Testis (tissue), 3 donors: ENCODE data around the gene CDH11. TPM values are rescaled to one million over a fixed set of nuclear protein-coding genes. Genes with fewer than 3 reads are reported as not detected.

Experiments
- DNase-seq: peaks from one replicate; pipeline ENCODE4 v3.0.0-alpha.2; 2019
- H3K27ac ChIP-seq, 2 donors: fragments of 200-600 bp; sonication (generic); one replicate each; pipeline ENCODE4 v1.5.1; 2019
- H3K27me3 ChIP-seq: fragments of 200-600 bp; sonication (generic); one replicate; pipeline ENCODE4 v1.5.1; 2019
- H3K36me3 ChIP-seq: fragments of 200-600 bp; sonication (generic); one replicate; pipeline ENCODE4 v1.5.1; 2017; ENCODE audit warnings: low read depth; ENCODE audit errors: missing control alignments
- H3K4me1 ChIP-seq: fragments of 200-600 bp; sonication (generic); one replicate; pipeline ENCODE4 v1.5.1; 2019
- H3K4me3 ChIP-seq, 2 donors: fragments of 200-600 bp; sonication (generic); one replicate each; pipeline ENCODE4 v1.5.1; 2017 to 2019
- H3K9me3 ChIP-seq: fragments of 200-600 bp; sonication (generic); one replicate; pipeline ENCODE4 v1.5.1; 2017
- CTCF ChIP-seq, 3 experiments: fragments of 450-650 bp in 2 of 3; fragments of 200-600 bp in 1 of 3; sonication (generic) in 1 of 3; IDR thresholded peaks; one replicate each; pipeline ENCODE4 v1.5.1; 2016 to 2019; ENCODE audit warnings: antibody characterized with exemption in 3 of 3, mild to moderate bottlenecking in 2 of 3, moderate library complexity in 1 of 3
- POLR2A ChIP-seq: fragments of 450-650 bp; IDR thresholded peaks from one replicate; pipeline ENCODE4 v1.6.1; 2017; ENCODE audit warnings: antibody characterized with exemption, mild to moderate bottlenecking, moderate library complexity
- WGBS, 2 donors: methylation state at CpG; one replicate each; pipeline ENCODE4 v1.1.5; 2018; 5-methylcytosine and 5-hydroxymethylcytosine counted together
- intact Hi-C: fragments of 100-400 bp; cut with DNase I; formaldehyde crosslinking; loops from one replicate; pipeline ENCODE4 v1.15.1; 2023; ENCODE audit warnings: low total_unique reads
- polyA plus RNA-seq: library from polyadenylated mRNA; stranded (reverse); fragments of 350-450 nt; fragmentation: Illumina TruSeq; extraction: RNeasy Lipid Tissue Mini Kit (QIAGEN cat#74804); gene quantifications from one replicate; pipeline ENCODE4 v1.2.3, GENCODE V29; 2014; ENCODE audit warnings: low read depth, low replicate concordance; ENCODE audit not compliant: insufficient read depth
- total RNA-seq, 2 donors: library from RNA; depleted of rRNA; stranded (reverse); fragments of >200 nt; gene quantifications; one replicate each; pipeline ENCODE4 v1.2.3, GENCODE V29; 2016

The CDH11 gene
- total and polyA plus RNA-seq, 3 donors from 2014 or later = 24.0 to 32.8 (median 32.5) TPM

DNA sequence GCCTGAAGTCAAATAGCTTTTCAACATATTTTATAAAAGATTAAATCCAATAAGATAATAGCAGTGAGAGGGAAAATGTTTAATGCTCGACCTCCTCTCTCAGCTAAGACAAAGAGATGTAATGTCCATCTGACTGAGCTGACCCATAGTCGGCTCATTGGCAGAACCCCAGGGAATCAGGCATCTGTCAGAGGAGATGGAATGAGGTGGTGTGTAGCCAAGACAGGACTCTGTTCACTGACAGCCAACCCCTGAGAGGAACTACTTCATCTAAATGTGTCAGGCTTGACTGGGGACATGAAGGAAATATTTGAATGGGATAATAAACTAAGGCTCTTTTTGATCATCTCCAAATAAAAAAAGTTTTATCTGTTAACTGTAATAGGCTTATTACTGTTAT lies 188.0 kb downstream of the CDH11 start:
- H3K4me1 ChIP-seq = no peaks in the 10 kb centered on the region
- no peaks in the 10 kb centered on the region for H3K9me3 ChIP-seq
- no peak overlapping the region for H3K4me3 ChIP-seq
- WGBS, 2 donors = 55 to 61% methylated on average over 2 of the region's 2 CpGs
- H3K36me3 ChIP-seq = no peaks in the 10 kb centered on the region
- DNase-seq = no peak
- H3K27ac ChIP-seq = no peak overlapping the region
- TF ChIP-seq CTCF (IDR thresholded peaks at IDR 0.05) (no peak), POLR2A (no peak)
- intact Hi-C loops = no loop called here
- no peaks in the 10 kb centered on the region for H3K27me3 ChIP-seq

- TF ChIP-seq CTCF (IDR thresholded peaks at IDR 0.05) = no peak
- TF ChIP-seq POLR2A = no peak
- intact Hi-C loops = no loop called here
- no peaks in the 10 kb centered on the region for H3K27me3 ChIP-seq
- no peak overlapping the region for H3K27ac ChIP-seq
- H3K9me3 ChIP-seq = no peaks in the 10 kb centered on the region
- H3K36me3 ChIP-seq = no peaks in the 10 kb centered on the region
- no peaks in the 10 kb centered on the region for H3K4me1 ChIP-seq
- DNase-seq = no peak
- WGBS, 2 donors = 68 to 94% methylated on average over 4 of the region's 4 CpGs
- no peak overlapping the region for H3K4me3 ChIP-seq
Measured at GRCh38 chr16:64926476-64926875, 195.4 kb downstream of the CDH11 start.

GRCh38 chr16:64925166-64925565 lies 196.7 kb downstream of the CDH11 start:
- no peaks in the 10 kb centered on the region for H3K9me3 ChIP-seq
- intact Hi-C loops = no loop called here
- no peaks in the 10 kb centered on the region for H3K36me3 ChIP-seq
- H3K27me3 ChIP-seq = no peaks in the 10 kb centered on the region
- no peak for DNase-seq
- no peak for TF ChIP-seq POLR2A
- no peak for TF ChIP-seq CTCF (IDR thresholded peaks at IDR 0.05)
- no peak overlapping the region for H3K27ac ChIP-seq
- no peak overlapping the region for H3K4me3 ChIP-seq
- H3K4me1 ChIP-seq = no peaks in the 10 kb centered on the region

- intact Hi-C loops = no loop called here
Measured at GRCh38 chr16:64924086-64924485, 197.8 kb downstream of the CDH11 start.

More at GRCh38 chr16:64924086-64924485, 197.8 kb downstream of the CDH11 start:
- no peaks in the 10 kb centered on the region for H3K9me3 ChIP-seq
- H3K27ac ChIP-seq = no peak overlapping the region
- no peaks in the 10 kb centered on the region for H3K4me1 ChIP-seq
- no peaks in the 10 kb centered on the region for H3K27me3 ChIP-seq
- no peak for TF ChIP-seq POLR2A
- no peak for TF ChIP-seq CTCF (IDR thresholded peaks at IDR 0.05)
- no peak overlapping the region for H3K4me3 ChIP-seq
- no peak for DNase-seq
- H3K36me3 ChIP-seq = no peaks in the 10 kb centered on the region
- WGBS, 2 donors = 67 to 89% methylated on average over 2 of the region's 2 CpGs
